HG02610 (cell line): ENCODE results near the gene LHX5.

ENCODE experiments used
- ATAC-seq: cut with Tn5 transposase; IDR thresholded peaks from one replicate; pipeline ENCODE4 v1.9.1; 2021; ENCODE audit warnings: mild to moderate bottlenecking, moderate library complexity; ENCODE audit not compliant: unreplicated experiment

LHX5 gene

GRCh38 chr12:113466454-113467141, 5.1 kb downstream of the LHX5 start:
- no peak for ATAC-seq

- no peak for ATAC-seq
Measured at GRCh38 chr12:113465808-113466453, 5.7 kb downstream of the LHX5 start.

- ATAC-seq = no peak
Measured at GRCh38 chr12:113464852-113465719, 6.6 kb downstream of the LHX5 start.

GRCh38 chr12:113464452-113464775, 7.3 kb downstream of the LHX5 start:
- no peak for ATAC-seq

GRCh38 chr12:113463746-113464451, 7.8 kb downstream of the LHX5 start:
- ATAC-seq = no peak

- no peak for ATAC-seq
Measured at GRCh38 chr12:113462998-113463745, 8.5 kb downstream of the LHX5 start.

- ATAC-seq = no peak
Measured at GRCh38 chr12:113462117-113462774, 9.4 kb downstream of the LHX5 start.

- ATAC-seq = no peak
Measured at GRCh38 chr12:113461666-113462065, 10.0 kb downstream of the LHX5 start.

GRCh38 chr12:113459981-113460380, 11.7 kb downstream of the LHX5 start:
- ATAC-seq = no peak

- no peak for ATAC-seq
Measured at GRCh38 chr12:113457710-113458109, 14.0 kb downstream of the LHX5 start.

GRCh38 chr12:113457185-113457584, 14.5 kb downstream of the LHX5 start:
- no peak for ATAC-seq

GRCh38 chr12:113456761-113457160, 14.9 kb downstream of the LHX5 start:
- no peak for ATAC-seq

- no peak for ATAC-seq
Measured at GRCh38 chr12:113456199-113456598, 15.5 kb downstream of the LHX5 start.

GRCh38 chr12:113453330-113453729, 18.3 kb downstream of the LHX5 start:
- no peak for ATAC-seq

- ATAC-seq = no peak
Measured at GRCh38 chr12:113452458-113452857, 19.2 kb downstream of the LHX5 start.

GRCh38 chr12:113449839-113450238, 21.8 kb downstream of the LHX5 start:
- ATAC-seq = no peak

- ATAC-seq = no peak
Measured at GRCh38 chr12:113449299-113449698, 22.4 kb downstream of the LHX5 start.

GRCh38 chr12:113448873-113449272, 22.8 kb downstream of the LHX5 start:
- no peak for ATAC-seq

GRCh38 chr12:113445544-113446171, 26.0 kb downstream of the LHX5 start:
- no peak for ATAC-seq
